Vagina (tissue), 2 donors: ENCODE data around the gene FBXL20.

Experiments
- POLR2A ChIP-seq, 2 donors: fragments of 450-650 bp; IDR thresholded peaks; one replicate each; pipeline ENCODE4 v1.6.1; 2017; ENCODE audit warnings: antibody characterized with exemption in 2 of 2, mild to moderate bottlenecking in 2 of 2, moderate library complexity in 2 of 2
- TF ChIP-seq, protein P1 (sequence below), 3 experiments: fragments of 450-650 bp in 2 of 3; fragments of 200-600 bp in 1 of 3; sonication (generic) in 1 of 3; IDR thresholded peaks; one replicate each; pipeline ENCODE4 v1.5.1; 2017 to 2019; ENCODE audit warnings: antibody characterized with exemption in 3 of 3, mild to moderate bottlenecking in 2 of 3, moderate library complexity in 2 of 3

GRCh38 chr17:39341541-39341940 lies 59.9 kb downstream of the FBXL20 start:
- TF ChIP-seq, protein P1, sequence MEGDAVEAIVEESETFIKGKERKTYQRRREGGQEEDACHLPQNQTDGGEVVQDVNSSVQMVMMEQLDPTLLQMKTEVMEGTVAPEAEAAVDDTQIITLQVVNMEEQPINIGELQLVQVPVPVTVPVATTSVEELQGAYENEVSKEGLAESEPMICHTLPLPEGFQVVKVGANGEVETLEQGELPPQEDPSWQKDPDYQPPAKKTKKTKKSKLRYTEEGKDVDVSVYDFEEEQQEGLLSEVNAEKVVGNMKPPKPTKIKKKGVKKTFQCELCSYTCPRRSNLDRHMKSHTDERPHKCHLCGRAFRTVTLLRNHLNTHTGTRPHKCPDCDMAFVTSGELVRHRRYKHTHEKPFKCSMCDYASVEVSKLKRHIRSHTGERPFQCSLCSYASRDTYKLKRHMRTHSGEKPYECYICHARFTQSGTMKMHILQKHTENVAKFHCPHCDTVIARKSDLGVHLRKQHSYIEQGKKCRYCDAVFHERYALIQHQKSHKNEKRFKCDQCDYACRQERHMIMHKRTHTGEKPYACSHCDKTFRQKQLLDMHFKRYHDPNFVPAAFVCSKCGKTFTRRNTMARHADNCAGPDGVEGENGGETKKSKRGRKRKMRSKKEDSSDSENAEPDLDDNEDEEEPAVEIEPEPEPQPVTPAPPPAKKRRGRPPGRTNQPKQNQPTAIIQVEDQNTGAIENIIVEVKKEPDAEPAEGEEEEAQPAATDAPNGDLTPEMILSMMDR (IDR thresholded peaks at IDR 0.05), result no peak
- no peak for TF ChIP-seq POLR2A (IDR thresholded peaks at IDR 0.05)
